Activated effector memory CD4-positive, alpha-beta T cell treated with anti-CD3 and anti-CD28 coated beads, Interleukin-2, amount 50 U/mL, for 16 hours (primary cell): Measurements from ENCODE around the gene HTRA2.

Source experiments
- DNase-seq: peaks from one replicate; pipeline ENCODE4 v3.0.0-alpha.2; 2020

HTRA2 gene

DNA sequence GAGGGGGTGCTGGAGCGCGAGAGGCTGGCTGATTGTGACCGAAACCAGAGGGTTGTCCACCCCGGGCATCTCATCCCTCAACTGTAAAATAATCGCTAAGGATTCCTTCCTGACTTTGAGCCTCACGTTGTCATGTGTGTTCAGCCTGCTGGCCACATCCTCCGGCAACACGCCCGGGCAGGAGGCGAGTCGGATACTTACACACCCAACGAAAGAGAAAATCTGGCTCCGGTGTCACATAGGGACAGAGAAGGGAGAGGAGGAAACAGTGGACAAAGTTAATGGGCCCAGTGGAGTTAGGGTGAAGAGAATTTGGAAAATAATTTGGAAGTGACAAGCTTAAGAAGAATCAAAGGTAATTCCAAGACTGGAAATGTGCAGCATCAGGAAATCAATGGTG lies 13.1 kb upstream of the HTRA2 start:
- peak; percentile 27 for DNase-seq

DNA sequence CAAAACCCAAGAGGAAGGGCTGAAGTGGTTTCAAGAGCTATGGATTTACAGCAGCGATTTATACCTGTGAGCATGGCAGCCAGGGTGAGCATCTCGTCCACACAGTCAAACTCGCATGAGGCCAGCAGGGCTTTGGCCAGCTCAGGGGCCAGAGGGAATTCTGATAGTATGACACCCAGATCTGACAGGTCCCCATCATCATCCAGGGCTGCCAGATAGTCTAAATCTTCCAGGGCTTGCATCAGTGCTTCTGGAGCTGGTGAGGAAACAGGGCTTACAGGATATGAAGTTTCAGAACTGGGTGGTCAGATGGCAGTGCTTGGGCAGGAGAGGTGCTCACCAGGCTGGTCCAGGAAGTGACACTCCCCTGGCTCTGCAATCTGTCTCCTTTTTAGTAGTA lies 7.2 kb upstream of the HTRA2 start:
- DNase-seq = no peak

DNA sequence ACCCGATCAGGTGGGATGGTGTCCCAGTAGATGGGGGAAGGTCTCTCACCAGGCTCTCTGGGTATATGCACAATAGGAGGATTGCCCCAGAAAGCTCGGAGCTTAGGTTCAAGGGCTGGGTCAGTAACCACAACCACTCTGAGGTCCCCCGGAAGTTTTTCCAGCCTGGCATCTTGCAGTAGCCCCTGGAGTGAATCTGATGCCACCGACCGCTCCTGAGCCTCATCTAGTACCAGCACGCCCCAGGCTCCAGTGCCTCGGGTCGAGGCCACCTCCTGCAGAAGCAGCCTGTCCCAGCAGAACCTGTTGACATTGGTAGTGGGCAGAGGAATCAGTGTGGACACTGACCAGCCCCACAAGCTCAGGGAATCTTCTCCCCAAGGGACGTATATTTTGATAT lies 5.7 kb upstream of the HTRA2 start:
- DNase-seq = no peak

DNA sequence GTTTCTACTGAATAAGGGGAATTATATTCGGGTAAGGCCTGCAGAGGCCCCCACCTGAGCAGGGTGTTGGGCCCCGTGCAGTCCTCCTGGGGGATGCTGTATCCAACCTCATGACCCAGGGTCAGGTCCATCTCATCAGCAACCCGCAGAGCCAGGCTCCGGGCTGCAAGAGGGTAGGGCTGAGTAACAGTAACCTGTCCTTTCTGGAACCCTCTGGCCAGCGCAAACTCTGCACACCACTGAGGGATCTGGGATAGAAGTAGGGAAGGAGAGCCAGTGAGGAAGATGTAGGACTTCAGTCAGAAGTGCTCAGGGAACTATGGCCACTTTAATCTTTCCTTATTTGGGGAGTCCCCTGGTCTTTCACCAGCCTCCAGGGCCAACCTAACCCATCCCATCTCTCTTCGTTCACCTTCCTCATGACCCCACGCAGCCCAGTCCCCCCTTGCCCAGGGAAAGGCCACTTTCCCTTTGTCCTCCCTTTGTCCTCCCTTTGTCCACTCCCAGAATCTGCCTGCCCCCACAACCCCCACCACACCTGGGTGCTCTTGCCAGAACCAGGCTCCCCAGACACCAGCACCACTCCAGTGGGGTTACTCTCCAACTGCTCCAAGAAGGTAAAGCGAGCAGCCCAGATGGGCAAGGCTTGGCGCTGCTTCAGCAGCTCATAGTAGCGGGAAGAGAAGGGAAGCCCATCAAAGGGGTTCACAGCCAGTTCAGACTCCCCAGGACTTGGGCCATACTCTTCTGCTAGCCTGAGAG lies 4.6 kb upstream of the HTRA2 start:
- no peak for DNase-seq

DNA sequence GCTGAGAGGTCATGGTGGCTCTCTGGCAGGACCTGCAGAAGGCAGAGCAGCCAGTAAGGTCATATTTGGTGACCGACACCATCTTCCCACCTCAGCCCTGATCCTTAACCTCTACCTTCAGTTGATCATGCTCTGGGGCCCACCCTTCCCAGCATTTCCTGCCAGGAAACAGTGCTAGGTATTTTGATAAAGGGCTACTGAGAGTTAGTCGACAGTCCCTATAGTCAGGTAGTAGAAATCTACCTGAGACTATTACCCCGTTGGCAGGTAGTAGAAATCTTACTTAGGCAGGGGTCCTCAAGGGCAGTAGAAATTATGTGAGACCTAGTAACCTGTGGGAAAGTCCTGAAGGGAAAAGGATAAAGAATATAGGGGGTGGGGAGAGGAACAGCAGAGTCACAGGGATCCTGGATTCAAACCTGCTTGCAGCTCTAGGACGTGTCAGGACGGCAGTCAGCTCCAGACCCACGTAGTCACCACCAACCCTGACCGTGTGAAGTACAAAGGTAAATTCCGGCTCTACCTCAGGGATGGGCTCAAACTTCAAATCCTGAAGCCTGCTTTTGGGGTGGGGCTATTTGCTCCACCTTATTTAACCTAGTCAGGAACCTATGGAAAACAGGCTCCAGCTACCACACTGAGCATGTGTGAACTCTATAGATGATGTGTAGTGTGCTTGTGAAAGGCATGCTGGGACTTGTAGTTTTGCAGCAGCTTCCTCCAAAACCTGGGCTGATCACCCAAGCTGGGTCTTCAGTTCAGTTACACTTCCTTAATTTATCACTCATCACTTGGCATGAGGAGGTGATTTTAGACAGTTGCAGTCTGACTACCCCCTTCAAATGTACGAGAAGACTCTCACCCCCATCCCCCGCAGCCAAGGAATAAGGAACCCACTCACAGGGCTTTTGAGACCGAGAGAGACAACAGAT lies 3.8 kb upstream of the HTRA2 start, which contains the start of gene DQX1:
Gene DQX1, minus strand, starts transcription at position 515 of the 932 bp plus-strand sequence. Its CDS starts 502 bp downstream, at position 13.
- no peak for DNase-seq

DNA sequence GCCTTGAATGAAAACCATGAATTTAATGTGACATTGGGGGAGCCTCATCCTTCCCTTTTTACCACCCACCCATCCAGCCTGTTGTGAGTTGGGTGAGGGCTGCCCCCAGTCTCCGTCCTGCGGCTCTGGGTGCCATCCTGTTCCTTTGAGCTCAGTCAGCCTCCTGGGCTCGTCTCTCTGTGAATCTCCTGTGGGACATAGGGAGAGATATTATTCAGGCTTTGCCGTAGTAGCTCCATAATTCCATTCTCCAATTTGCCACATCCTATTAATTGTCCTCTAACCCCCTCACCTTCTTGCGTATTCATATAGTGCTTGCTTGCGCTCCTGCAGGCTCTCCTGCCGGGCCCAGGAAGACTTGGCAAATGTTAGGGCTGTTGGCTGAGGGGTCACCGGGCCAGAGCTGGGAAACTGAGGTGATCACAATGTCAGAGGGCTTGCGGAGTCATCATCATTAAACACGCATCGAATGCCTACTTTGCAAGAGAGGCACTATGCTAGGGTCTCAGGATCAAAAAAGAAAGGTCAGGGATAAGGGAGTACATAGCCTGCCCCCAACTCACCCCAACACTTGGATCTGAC lies 3.0 kb upstream of the HTRA2 start:
- DNase-seq = no peak

- no peak for DNase-seq
These were observed 2.0 kb upstream of the HTRA2 start for GRCh38 chr2:74527741-74528140.

DNA sequence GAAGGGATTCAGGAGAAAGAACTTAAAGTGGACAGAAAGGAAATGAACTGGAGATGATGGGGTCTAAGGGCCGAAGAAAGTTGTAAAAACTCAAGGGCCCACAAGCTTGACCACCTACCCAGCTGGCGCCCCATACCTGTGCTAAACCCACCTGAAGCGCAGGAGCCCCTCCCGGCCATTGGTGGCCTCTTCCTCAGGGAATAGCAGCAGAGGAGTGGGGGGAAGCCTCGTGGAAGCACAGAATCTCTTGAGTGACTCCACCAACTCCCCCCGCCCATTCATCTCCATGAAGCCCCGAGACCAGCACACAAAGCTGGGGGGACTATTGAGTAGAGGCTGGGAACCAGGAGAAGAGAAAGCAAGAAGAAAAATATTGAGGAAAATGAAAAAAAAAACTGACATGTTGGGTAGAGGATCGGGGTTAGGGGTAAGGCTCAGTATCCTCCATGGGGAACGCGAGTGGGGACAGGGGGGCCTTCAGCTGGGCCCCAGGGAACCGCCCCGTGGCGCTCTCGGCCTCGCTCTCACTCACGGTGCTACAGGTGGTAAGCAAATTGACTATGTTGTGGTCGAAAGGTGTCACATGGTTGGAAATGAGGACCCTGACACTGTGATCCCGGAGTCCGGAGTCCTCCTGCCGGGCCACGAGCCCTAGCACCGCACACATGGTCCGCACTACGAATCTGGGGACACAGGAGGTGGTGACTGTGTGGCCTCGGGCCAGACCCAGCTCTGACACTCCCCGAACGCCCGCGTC lies 955 bp upstream of the HTRA2 start:
- DNase-seq = no peak

DNA sequence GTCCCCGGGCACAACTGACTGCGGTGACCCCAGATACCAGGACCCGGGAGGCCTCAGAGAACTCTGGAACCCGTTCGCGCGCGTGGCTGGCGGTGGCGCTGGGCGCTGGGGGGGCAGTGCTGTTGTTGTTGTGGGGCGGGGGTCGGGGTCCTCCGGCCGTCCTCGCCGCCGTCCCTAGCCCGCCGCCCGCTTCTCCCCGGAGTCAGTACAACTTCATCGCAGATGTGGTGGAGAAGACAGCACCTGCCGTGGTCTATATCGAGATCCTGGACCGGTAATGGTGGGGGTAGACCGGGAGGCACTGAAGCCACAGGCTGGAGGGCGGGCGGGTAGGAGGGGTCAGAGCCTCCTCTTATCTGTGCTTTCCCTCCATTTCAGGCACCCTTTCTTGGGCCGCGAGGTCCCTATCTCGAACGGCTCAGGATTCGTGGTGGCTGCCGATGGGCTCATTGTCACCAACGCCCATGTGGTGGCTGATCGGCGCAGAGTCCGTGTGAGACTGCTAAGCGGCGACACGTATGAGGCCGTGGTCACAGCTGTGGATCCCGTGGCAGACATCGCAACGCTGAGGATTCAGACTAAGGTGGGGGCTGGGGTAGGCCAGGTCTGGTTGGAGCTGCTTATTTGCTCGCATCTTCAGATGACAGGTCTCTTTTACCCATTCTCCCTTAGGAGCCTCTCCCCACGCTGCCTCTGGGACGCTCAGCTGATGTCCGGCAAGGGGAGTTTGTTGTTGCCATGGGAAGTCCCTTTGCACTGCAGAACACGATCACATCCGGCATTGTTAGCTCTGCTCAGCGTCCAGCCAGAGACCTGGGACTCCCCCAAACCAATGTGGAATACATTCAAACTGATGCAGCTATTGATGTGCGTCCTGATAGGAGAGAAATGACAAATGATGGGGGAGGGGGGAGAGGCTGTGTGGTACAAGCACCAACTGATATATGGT lies 780 bp downstream of the HTRA2 start:
- DNase-seq = peak; percentile 81

DNA sequence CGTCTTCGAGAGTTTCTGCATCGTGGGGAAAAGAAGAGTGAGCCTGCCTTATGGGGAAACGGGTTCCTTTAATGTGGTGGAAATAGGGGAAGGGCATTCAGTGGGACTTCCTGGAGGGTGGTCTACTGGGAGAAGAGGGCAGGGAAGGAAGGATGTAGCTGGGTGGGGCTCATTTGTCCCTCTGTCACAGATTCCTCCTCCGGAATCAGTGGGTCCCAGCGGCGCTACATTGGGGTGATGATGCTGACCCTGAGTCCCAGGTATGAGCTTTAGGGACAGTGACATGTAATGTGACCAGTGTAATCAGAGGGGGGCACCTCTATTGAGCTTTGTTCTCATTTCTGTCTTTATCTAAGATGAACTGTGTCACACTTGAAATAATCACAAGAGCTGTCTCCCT lies 1.9 kb downstream of the HTRA2 start:
- no peak for DNase-seq

DNA sequence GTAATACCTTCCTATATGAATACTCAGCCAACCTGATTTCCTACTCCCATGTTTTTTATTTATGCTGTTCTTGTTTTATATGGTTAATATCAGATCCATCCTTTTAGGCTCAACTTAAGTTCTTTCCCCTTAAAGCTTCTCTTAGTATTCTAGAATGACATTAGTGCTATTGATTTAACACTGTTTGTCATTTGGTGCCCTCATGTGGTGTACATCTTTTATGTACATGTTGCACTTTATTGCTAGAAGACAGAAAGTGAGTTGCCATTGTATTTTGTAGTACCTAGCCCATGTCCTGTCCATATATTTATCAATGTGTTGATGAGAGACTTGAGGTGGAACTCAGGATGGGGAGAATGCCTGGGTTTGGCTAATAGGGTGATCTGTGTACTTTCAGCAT lies 2.5 kb downstream of the HTRA2 start:
- DNase-seq = no peak

GRCh38 chr2:74533464-74533863 lies 3.7 kb downstream of the HTRA2 start:
- DNase-seq = no peak

GRCh38 chr2:74534411-74534810 lies 4.7 kb downstream of the HTRA2 start:
- no peak for DNase-seq

GRCh38 chr2:74535440-74535965 lies 5.8 kb downstream of the HTRA2 start:
- no peak for DNase-seq

DNA sequence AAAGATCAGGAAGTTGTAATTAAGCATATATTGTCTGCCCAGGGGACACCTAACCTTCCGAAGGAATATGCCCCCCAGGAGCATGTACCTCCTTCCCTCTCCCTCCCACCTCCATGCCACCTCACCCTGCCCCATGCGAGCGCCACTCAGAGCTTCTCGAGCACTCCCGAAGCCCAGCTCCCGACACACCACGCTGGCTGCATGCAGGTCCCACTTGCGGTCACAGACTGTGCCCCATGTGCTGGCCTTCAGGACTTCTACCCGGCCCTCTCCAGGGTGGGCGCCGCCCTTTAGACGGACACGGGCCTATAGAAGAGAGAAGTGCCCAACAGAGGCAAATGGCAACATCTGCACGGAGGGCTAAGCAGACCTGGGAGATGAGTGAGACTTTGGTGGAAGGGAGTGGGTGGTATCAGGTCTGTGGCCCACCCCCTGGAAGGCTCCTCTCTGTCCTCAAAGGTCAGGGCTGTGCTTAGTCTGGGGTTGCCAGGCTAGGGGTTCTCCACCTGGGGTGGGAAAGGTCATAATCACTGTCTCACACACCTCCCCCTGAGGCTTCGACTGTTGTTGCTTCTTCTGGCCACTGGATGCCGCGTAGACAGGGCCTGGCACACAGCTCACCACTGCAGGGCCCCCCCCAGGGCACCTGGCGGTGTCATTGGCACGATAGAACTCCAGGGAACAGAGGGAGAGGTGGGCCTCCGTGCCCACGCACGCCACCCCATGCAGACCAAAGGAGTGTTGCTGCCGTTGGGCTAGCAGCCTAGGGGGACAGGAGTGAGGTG lies 6.6 kb downstream of the HTRA2 start:
- DNase-seq = no peak

DNA sequence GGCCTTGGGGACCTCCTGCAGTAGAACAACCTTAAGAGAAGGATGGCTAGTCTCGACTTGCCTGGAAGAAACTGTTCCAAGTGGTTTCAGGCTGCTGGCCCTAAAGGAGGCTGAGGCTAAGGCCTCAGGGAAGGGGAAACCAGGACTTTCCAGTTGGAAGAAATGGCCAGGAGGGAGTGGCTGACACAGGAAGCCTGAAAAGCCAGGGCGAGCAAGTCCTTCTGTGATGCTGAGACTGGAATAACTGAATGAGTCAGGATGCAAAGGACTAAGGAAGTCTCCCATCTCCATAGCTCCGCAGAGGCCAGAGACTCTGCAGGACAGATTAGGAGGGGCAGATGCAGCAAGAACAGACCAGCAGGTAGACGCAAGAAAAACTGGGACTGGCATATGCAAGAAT lies 7.4 kb downstream of the HTRA2 start:
- no peak for DNase-seq

DNA sequence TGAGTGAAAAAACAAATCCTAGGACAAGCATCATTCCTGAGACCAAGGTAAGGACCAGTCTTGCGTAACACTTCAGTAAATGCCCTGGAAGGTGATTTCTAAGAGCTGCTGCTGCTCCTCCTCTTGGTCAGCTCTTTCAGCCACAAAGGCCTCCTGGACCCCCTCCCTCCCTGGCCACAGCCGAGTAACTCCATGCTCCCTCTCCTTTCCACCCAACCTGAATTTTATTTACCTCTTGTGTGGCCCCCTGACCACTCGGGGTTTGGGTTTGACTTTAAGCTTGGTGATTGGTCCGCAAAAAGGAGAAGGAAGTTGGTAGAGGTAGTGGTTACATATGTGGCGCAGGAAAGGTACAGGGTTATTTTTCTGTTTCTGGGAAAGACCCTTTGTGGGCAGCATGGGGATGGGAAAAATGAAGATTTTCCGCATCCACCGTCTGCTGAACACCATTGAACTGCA lies 9.2 kb downstream of the HTRA2 start:
- no peak for DNase-seq

- DNase-seq = no peak
These were observed 10.6 kb downstream of the HTRA2 start for GRCh38 chr2:74540291-74540690.

GRCh38 chr2:74542978-74543377 lies 13.2 kb downstream of the HTRA2 start:
- DNase-seq = no peak

DNA sequence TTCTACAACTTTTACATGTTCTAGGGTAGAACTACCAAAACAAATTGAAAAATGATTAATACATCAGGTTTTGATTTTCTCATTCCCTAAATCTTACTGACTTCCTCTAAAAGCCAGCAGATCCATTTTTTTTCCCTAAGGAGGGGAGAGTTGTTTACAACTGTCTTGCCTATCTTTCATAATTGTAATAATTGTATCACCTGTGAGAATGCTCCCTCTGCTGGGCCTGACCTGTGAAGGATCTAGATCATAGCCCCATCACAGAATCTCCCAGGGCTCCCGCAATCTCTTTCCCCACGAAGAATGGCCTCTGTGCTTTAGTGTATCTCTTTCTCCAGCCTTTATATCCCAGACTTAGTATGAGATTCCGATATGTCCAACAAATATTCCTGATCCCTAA lies 14.9 kb downstream of the HTRA2 start:
- no peak for DNase-seq

DNA sequence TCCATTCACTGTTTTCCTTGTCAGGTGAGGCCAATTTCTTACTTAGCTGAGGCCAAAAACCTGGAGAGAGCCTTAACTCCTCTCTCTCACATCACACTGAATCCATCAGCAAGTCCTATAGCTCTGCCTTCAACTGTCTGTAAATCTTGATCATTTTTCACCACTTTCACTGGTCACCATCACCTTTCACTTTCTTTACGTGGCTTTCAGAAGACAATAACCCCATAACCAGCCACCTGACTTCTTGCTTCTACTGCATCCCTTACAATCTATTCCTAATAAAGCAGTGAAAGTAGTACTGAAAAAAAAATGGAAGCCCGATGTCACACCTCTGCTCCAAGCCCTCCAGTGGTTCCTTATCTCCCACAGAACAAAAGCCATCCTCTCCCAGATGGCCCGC lies 16.3 kb downstream of the HTRA2 start:
- no peak for DNase-seq
